PC-3 (cell line): ENCODE data around the gene CD2. TPM values are rescaled to one million over a fixed set of nuclear protein-coding genes. Genes with fewer than 3 reads are reported as not detected.

Experiments used
- ATAC-seq: fragments of 200-7000 bp; cut with Tn5 transposase; 2 replicates; pipeline ENCODE4 v1.9.1; 2020; ENCODE audit warnings: mild to moderate bottlenecking, moderate library complexity
- BruUV-seq: library from RNA; stranded (reverse); fragments of 400-500 nt; replicated peaks from 2 replicates; lab custom pipeline; 2021; lab: Mats Ljungman, UMichigan
- CTCF ChIA-PET: fragments of 300-600 bp; sonication (Branson Sonifier 250); formaldehyde crosslinking; loops from one replicate; lab custom pipeline; 2022; ENCODE audit warnings: antibody characterized with exemption; lab: Charles Lee
- POLR2A ChIA-PET: fragments of 300-600 bp; sonication (Branson Sonifier 250); formaldehyde crosslinking; loops from one replicate; lab custom pipeline; 2022; ENCODE audit warnings: antibody characterized with exemption; ENCODE audit not compliant: unreplicated experiment; lab: Charles Lee
- DNase-seq: peaks from one replicate; pipeline ENCODE4 v3.0.0-alpha.2; 2015
- H2AFZ ChIP-seq: fragments of 300-600 bp; sonication (generic); 2 replicates; pipeline ENCODE4 v1.6.0; 2016; ENCODE audit warnings: antibody characterized with exemption, low read length
- H3F3A ChIP-seq: fragments of 300-600 bp; sonication (generic); one replicate; pipeline ENCODE4 v1.6.0; 2017; ENCODE audit warnings: antibody characterized with exemption, low read length, control low read depth, mild to moderate bottlenecking; ENCODE audit not compliant: unreplicated experiment
- H3K27ac ChIP-seq: fragments of 300-600 bp; sonication (generic); 2 replicates; pipeline ENCODE4 v1.5.1; 2016; ENCODE audit warnings: mild to moderate bottlenecking, low read length
- H3K27me3 ChIP-seq: fragments of 300-600 bp; sonication (generic); 2 replicates; pipeline ENCODE4 v1.6.1; 2016; ENCODE audit warnings: low read length, mixed read lengths
- H3K36me3 ChIP-seq: fragments of 300-600 bp; sonication (generic); 2 replicates; pipeline ENCODE4 v1.6.1; 2016; ENCODE audit warnings: low read depth, mixed run types, low read length, mixed read lengths
- H3K4me1 ChIP-seq: fragments of 300-600 bp; sonication (generic); 2 replicates; pipeline ENCODE4 v1.5.1; 2016; ENCODE audit warnings: low read length; ENCODE audit not compliant: insufficient read depth
- H3K4me2 ChIP-seq: fragments of 300-600 bp; sonication (generic); 2 replicates; pipeline ENCODE4 v1.6.0; 2016; ENCODE audit warnings: low read length
- H3K4me3 ChIP-seq: fragments of 300-600 bp; sonication (generic); 2 replicates; pipeline ENCODE4 v1.5.1; 2016; ENCODE audit warnings: mild to moderate bottlenecking, low read length, mixed read lengths
- H3K79me2 ChIP-seq: fragments of 300-600 bp; sonication (generic); 2 replicates; pipeline ENCODE4 v1.6.1; 2017; ENCODE audit warnings: low read length, mixed read lengths
- H3K9ac ChIP-seq: fragments of 300-600 bp; sonication (generic); 2 replicates; pipeline ENCODE4 v1.6.0; 2016; ENCODE audit warnings: mild to moderate bottlenecking, low read length
- H3K9me2 ChIP-seq: fragments of 300-600 bp; sonication (generic); replicated peaks from 2 replicates; pipeline ENCODE4 v1.6.1; 2016; ENCODE audit warnings: mixed run types, low read length, mixed read lengths
- H3K9me3 ChIP-seq: fragments of 300-600 bp; sonication (generic); 2 replicates; pipeline ENCODE4 v1.6.1; 2016; ENCODE audit warnings: low read length, mixed read lengths
- H4K20me1 ChIP-seq: fragments of 300-600 bp; sonication (generic); 2 replicates; pipeline ENCODE4 v1.6.1; 2016; ENCODE audit warnings: low read length, mixed read lengths
- EZH2 ChIP-seq: fragments of 300-600 bp; sonication (generic); IDR thresholded peaks from one replicate; pipeline ENCODE4 v1.6.1; 2017; ENCODE audit warnings: antibody characterized with exemption, mild to moderate bottlenecking, low read length; ENCODE audit not compliant: unreplicated experiment
- EZH2phosphoT487 ChIP-seq: fragments of 300-600 bp; sonication (generic); IDR thresholded peaks from 2 replicates; pipeline ENCODE4 v1.6.1; 2018; ENCODE audit warnings: mild to moderate bottlenecking, antibody characterized with exemption, low read length, borderline replicate concordance
- intact Hi-C: fragments of 100-400 bp; cut with micrococcal nuclease; formaldehyde crosslinking; loops from 2 replicates; pipeline ENCODE4 v1.9.0; 2023
- total RNA-seq: library from RNA; depleted of rRNA; stranded (reverse); fragments of >200 nt; gene quantifications from 2 replicates; pipeline ENCODE4 v1.2.3, GENCODE V29; 2014
- TF ChIP-seq, protein P1 (sequence below): fragments of 300-600 bp; sonication (generic); conservative IDR thresholded peaks from 2 replicates; pipeline ENCODE4 v1.5.1; 2017; ENCODE audit warnings: antibody characterized with exemption, low read depth, mild to moderate bottlenecking, low read length

Gene CD2
- total RNA-seq, 1 experiment from 2014 or later = not detected

DNA sequence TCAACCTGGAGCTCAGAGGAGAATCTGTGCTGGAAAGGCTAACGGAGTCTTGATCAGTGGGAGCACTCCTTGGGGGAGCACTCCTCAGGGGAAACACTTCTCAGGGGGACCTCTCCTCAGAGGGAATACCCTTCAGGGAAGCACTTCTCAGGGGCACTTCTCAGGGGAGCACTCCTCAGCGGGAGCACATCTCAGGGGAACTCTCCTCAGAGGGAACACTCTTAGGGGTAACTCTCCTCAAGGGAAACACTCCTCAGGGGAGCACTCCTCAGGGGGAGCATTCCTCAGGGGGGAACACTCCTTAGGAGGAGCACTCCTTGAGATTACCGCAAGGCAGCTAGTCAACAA lies 41.2 kb downstream of the CD2 start:
- H3K9me3 ChIP-seq = no peaks in the 10 kb centered on the region

DNA sequence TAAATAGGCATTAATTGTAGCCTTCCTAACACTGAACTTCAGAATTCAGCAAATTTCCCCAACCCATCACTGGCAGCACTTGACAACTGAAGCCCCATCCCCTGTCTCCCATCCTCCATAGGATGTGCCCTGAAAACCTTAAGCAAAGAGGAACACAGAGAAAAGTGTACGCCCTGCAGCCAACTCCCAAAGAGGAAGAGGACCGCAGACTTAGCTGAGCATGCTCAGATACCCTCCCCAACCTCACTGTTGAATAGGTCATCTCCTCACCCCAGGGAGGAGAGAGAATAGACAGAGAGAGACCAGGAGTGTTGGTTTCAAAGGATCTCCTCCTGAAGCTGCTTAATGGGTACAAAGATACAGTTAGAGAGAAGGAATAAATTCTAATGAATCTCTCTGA lies 50.5 kb downstream of the CD2 start:
- no TSS peak for BruUV-seq
- no peaks in the 10 kb centered on the region for H3F3A ChIP-seq
- DNase-seq (no peak), ATAC-seq (no peak)
- H3K27ac ChIP-seq = no peak overlapping the region
- H3K9ac ChIP-seq = no peak overlapping the region
- H3K4me2 ChIP-seq = no peak overlapping the region
- no peaks in the 10 kb centered on the region for H3K36me3 ChIP-seq
- no peak for TF ChIP-seq EZH2phosphoT487
- TF ChIP-seq EZH2 = no peak
- TF ChIP-seq, protein P1, sequence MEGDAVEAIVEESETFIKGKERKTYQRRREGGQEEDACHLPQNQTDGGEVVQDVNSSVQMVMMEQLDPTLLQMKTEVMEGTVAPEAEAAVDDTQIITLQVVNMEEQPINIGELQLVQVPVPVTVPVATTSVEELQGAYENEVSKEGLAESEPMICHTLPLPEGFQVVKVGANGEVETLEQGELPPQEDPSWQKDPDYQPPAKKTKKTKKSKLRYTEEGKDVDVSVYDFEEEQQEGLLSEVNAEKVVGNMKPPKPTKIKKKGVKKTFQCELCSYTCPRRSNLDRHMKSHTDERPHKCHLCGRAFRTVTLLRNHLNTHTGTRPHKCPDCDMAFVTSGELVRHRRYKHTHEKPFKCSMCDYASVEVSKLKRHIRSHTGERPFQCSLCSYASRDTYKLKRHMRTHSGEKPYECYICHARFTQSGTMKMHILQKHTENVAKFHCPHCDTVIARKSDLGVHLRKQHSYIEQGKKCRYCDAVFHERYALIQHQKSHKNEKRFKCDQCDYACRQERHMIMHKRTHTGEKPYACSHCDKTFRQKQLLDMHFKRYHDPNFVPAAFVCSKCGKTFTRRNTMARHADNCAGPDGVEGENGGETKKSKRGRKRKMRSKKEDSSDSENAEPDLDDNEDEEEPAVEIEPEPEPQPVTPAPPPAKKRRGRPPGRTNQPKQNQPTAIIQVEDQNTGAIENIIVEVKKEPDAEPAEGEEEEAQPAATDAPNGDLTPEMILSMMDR = no peak
- H3K4me1 ChIP-seq = no peaks in the 10 kb centered on the region
- no peaks in the 10 kb centered on the region for H3K79me2 ChIP-seq
- H3K27me3 ChIP-seq = peaks cover 8% of the 10 kb centered on the region
- H3K9me3 ChIP-seq = no peaks in the 10 kb centered on the region
- intact Hi-C loops = no loop called here
- H4K20me1 ChIP-seq = no peaks in the 10 kb centered on the region
- CTCF ChIA-PET = interaction anchor here (0.7 kb wide), 1 partner anchor 168 kb away, joined by 4 read pairs; no protein-coding TSS in a partner anchor
- H3K4me3 ChIP-seq = no peak overlapping the region
- H2AFZ ChIP-seq = no peak overlapping the region
- H3K9me2 ChIP-seq = no peaks in the 10 kb centered on the region
- POLR2A ChIA-PET = no interaction called here

More for the DNA sequence above, 41.2 kb downstream of the CD2 start:
- ATAC-seq (no peak), DNase-seq (no peak)
- Histone ChIP-seq H3K27me3 (no peaks in the 10 kb centered on the region), H2AFZ (no peak overlapping the region), H3K4me1 (no peaks in the 10 kb centered on the region), H3K36me3 (no peaks in the 10 kb centered on the region), H3K79me2 (no peaks in the 10 kb centered on the region), H3K9me2 (no peaks in the 10 kb centered on the region), H3F3A (no peaks in the 10 kb centered on the region), H3K27ac (no peak overlapping the region), H3K9ac (no peak overlapping the region), H4K20me1 (no peaks in the 10 kb centered on the region), H3K4me3 (no peak overlapping the region), H3K4me2 (no peak overlapping the region)
- TF ChIP-seq EZH2 = no peak
- TF ChIP-seq, protein P1 = no peak
- intact Hi-C loops = no loop called here
- BruUV-seq = no TSS peak
- CTCF ChIA-PET = no interaction called here
- POLR2A ChIA-PET = no interaction called here

DNA sequence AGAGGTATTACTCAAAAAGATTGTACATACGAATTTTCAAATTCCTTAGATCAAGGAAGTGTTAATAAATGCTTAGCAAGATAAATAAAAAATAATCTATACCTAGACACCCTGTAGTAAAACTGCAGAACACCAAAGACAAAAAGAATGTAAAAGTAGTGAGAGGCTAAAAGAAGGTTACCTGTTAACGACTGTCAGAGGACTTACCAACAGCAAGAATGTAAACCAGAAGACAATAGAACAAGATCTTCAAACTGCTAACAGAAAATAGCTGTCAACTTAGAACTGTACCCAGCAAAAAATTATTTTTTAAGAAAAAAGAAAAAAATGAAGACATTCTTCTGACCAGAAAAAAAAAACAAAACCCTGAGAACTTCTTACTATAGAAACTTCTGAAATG lies 51.2 kb downstream of the CD2 start:
- POLR2A ChIA-PET = no interaction called here
- no peaks in the 10 kb centered on the region for H3K79me2 ChIP-seq
- ATAC-seq (no peak), DNase-seq (no peak)
- no peak overlapping the region for H3K27ac ChIP-seq
- H3K4me3 ChIP-seq = no peak overlapping the region
- CTCF ChIA-PET = no interaction called here
- H3F3A ChIP-seq = no peaks in the 10 kb centered on the region
- no peaks in the 10 kb centered on the region for H3K4me1 ChIP-seq
- H3K4me2 ChIP-seq = no peak overlapping the region
- H4K20me1 ChIP-seq = no peaks in the 10 kb centered on the region
- H3K36me3 ChIP-seq = no peaks in the 10 kb centered on the region
- H3K9ac ChIP-seq = no peak overlapping the region
- intact Hi-C loops = no loop called here
- no peaks in the 10 kb centered on the region for H3K9me3 ChIP-seq
- peaks cover 8% of the 10 kb centered on the region for H3K27me3 ChIP-seq
- TF ChIP-seq, protein P1 = no peak
- TF ChIP-seq EZH2phosphoT487 (no peak), EZH2 (no peak)
- no peaks in the 10 kb centered on the region for H3K9me2 ChIP-seq
- no TSS peak for BruUV-seq
- no peak overlapping the region for H2AFZ ChIP-seq
